HG03521 (cell line): ENCODE results near the gene KARS1.
A peak's percentile ranks its signal among the peaks of the same experiment; 100 is the strongest.

Experiments
- ATAC-seq: cut with Tn5 transposase; IDR thresholded peaks from one replicate; pipeline ENCODE4 v1.9.1; 2021; ENCODE audit warnings: mild to moderate bottlenecking, moderate library complexity; ENCODE audit not compliant: unreplicated experiment

Gene KARS1

GRCh38 chr16:75647492-75648264, at the start of gene KARS1, which contains the start of gene TERF2IP:
Gene KARS1 (minus strand): TSS chr16:75647665. CDS start chr16:75647639, 26 bp downstream.
Gene TERF2IP (plus strand): TSS chr16:75647773. CDS start chr16:75647883, 110 bp downstream.
- ATAC-seq: peak; percentile 80

GRCh38 chr16:75695708-75696107, 48.2 kb upstream of the KARS1 start:
- ATAC-seq: no peak

GRCh38 chr16:75687361-75687760, 39.9 kb upstream of the KARS1 start:
- ATAC-seq: no peak

- ATAC-seq: no peak
Observed at GRCh38 chr16:75682308-75682707, 34.8 kb upstream of the KARS1 start.

- no peak for ATAC-seq
Observed at GRCh38 chr16:75679366-75679765, 31.9 kb upstream of the KARS1 start.

- no peak for ATAC-seq
Observed at GRCh38 chr16:75676909-75677308, 29.4 kb upstream of the KARS1 start, which contains the start of gene CPHXL2. Gene CPHXL2 (minus strand): TSS chr16:75677009. CDS start chr16:75676999, 10 bp downstream.

- no peak for ATAC-seq
Observed at GRCh38 chr16:75667503-75667902, 20.0 kb upstream of the KARS1 start.

- no peak for ATAC-seq
Observed at GRCh38 chr16:75660726-75661302, 13.3 kb upstream of the KARS1 start.

- ATAC-seq: no peak
Observed at GRCh38 chr16:75660321-75660720, 12.9 kb upstream of the KARS1 start.

GRCh38 chr16:75658175-75658574, 10.7 kb upstream of the KARS1 start:
- no peak for ATAC-seq

- ATAC-seq: no peak
Observed at GRCh38 chr16:75653922-75654321, 6.5 kb upstream of the KARS1 start.

- ATAC-seq: peak; percentile 38
Observed at GRCh38 chr16:75648265-75649076, 1.0 kb upstream of the KARS1 start.

GRCh38 chr16:75647112-75647491, 363 bp downstream of the KARS1 start:
- ATAC-seq: no peak

GRCh38 chr16:75644240-75645012, 3.0 kb downstream of the KARS1 start:
- ATAC-seq: no peak

GRCh38 chr16:75640598-75640997, 6.9 kb downstream of the KARS1 start:
- ATAC-seq: no peak

GRCh38 chr16:75635036-75635435, 12.4 kb downstream of the KARS1 start:
- no peak for ATAC-seq

GRCh38 chr16:75632857-75633256, 14.6 kb downstream of the KARS1 start:
- no peak for ATAC-seq

GRCh38 chr16:75630052-75630451, 17.4 kb downstream of the KARS1 start:
- no peak for ATAC-seq

GRCh38 chr16:75629132-75629531, 18.3 kb downstream of the KARS1 start:
- no peak for ATAC-seq

GRCh38 chr16:75628351-75628750, 19.1 kb downstream of the KARS1 start:
- ATAC-seq: no peak

- ATAC-seq: no peak
Observed at GRCh38 chr16:75627851-75628250, 19.6 kb downstream of the KARS1 start.
